GM23248 (cell line): ENCODE results near the gene CFL2. TPM values are rescaled to one million over a fixed set of nuclear protein-coding genes. Genes with fewer than 3 reads are reported as not detected.

ENCODE experiments used
- DNase-seq: peaks from one replicate; pipeline ENCODE4 v3.0.0-alpha.2; 2015
- H2AFZ ChIP-seq: fragments of 200-600 bp; sonication (generic); 2 replicates; pipeline ENCODE4 v1.6.1; 2016; ENCODE audit warnings: antibody characterized with exemption
- H3F3A ChIP-seq: fragments of 200-600 bp; sonication (generic); 2 replicates; pipeline ENCODE4 v1.6.1; 2016; ENCODE audit warnings: mild to moderate bottlenecking, antibody characterized with exemption, mixed run types; ENCODE audit not compliant: insufficient read depth
- H3K27ac ChIP-seq: fragments of 200-600 bp; sonication (generic); 2 replicates; pipeline ENCODE4 v1.5.1; 2016; ENCODE audit warnings: mild to moderate bottlenecking
- H3K27me3 ChIP-seq: fragments of 200-600 bp; sonication (generic); replicated peaks from 2 replicates; pipeline ENCODE4 v1.6.1; 2016; ENCODE audit warnings: mild to moderate bottlenecking; ENCODE audit not compliant: insufficient read depth
- H3K36me3 ChIP-seq: fragments of 200-600 bp; sonication (generic); 2 replicates; pipeline ENCODE4 v1.6.1; 2016; ENCODE audit warnings: low read depth, mild to moderate bottlenecking
- H3K4me1 ChIP-seq: fragments of 200-600 bp; sonication (generic); 2 replicates; pipeline ENCODE4 v1.6.1; 2016; ENCODE audit warnings: mild to moderate bottlenecking; ENCODE audit not compliant: insufficient read depth
- H3K4me2 ChIP-seq: fragments of 200-600 bp; sonication (generic); one replicate; pipeline ENCODE4 v1.6.1; 2016; ENCODE audit warnings: mild to moderate bottlenecking; ENCODE audit not compliant: unreplicated experiment
- H3K4me3 ChIP-seq: fragments of 200-600 bp; sonication (generic); 2 replicates; pipeline ENCODE4 v1.5.1; 2016; ENCODE audit warnings: mild to moderate bottlenecking
- H3K79me2 ChIP-seq: fragments of 200-600 bp; sonication (generic); 2 replicates; pipeline ENCODE4 v1.6.1; 2016; ENCODE audit warnings: mild to moderate bottlenecking; ENCODE audit not compliant: insufficient read depth
- H3K9ac ChIP-seq: fragments of 200-600 bp; sonication (generic); 2 replicates; pipeline ENCODE4 v1.6.1; 2016; ENCODE audit warnings: mild to moderate bottlenecking
- H3K9me2 ChIP-seq: fragments of 200-600 bp; sonication (generic); 2 replicates; pipeline ENCODE4 v1.6.1; 2016; ENCODE audit warnings: mixed run types, mild to moderate bottlenecking, moderate library complexity; ENCODE audit not compliant: insufficient read depth
- H3K9me3 ChIP-seq: fragments of 200-600 bp; sonication (generic); one replicate; pipeline ENCODE4 v1.6.1; 2017; ENCODE audit warnings: low read depth
- H4K20me1 ChIP-seq: fragments of 200-600 bp; sonication (generic); 2 replicates; pipeline ENCODE4 v1.6.0; 2016; ENCODE audit not compliant: insufficient read depth
- EZH2 ChIP-seq: fragments of 200-600 bp; sonication (generic); IDR thresholded peaks from 2 replicates; pipeline ENCODE4 v1.6.1; 2018; ENCODE audit warnings: antibody characterized with exemption, mild to moderate bottlenecking; ENCODE audit not compliant: insufficient read depth, poor library complexity, severe bottlenecking
- EZH2phosphoT487 ChIP-seq: fragments of 200-600 bp; sonication (generic); IDR thresholded peaks from 2 replicates; pipeline ENCODE4 v1.6.1; 2018; ENCODE audit warnings: antibody characterized with exemption, moderate library complexity, mild to moderate bottlenecking, low read depth; ENCODE audit not compliant: insufficient read depth
- WGBS, 2 experiments: methylation state at CpG; one replicate each; pipeline ENCODE4 v1.1.6; 2015 to 2017; ENCODE audit warnings: low lambda C conversion rate in 2 of 2, low coverage in 1 of 2; ENCODE audit errors: missing lambda C conversion rate in 2 of 2; 5-methylcytosine and 5-hydroxymethylcytosine counted together
- in situ Hi-C: fragments of 300-500 bp; cut with MboI; formaldehyde crosslinking; loops from 2 replicates; pipeline ENCODE4 v1.15.0; 2020
- polyA plus RNA-seq: library from polyadenylated mRNA; unstranded; fragments of >200 nt; fragmentation: Nextera tagmentation; extraction: Ambion mirVana; gene quantifications from 2 replicates; pipeline ENCODE4 v1.2.1, GENCODE V29; 2016
- total RNA-seq: library from RNA; depleted of rRNA; stranded (reverse); fragments of >200 nt; shearing (Covaris generic); gene quantifications from 2 replicates; pipeline ENCODE4 v1.2.3, GENCODE V29; 2014

The CFL2 gene
- total and polyA plus RNA-seq, 2 experiments from 2014 or later, result 103 to 183 TPM

DNA sequence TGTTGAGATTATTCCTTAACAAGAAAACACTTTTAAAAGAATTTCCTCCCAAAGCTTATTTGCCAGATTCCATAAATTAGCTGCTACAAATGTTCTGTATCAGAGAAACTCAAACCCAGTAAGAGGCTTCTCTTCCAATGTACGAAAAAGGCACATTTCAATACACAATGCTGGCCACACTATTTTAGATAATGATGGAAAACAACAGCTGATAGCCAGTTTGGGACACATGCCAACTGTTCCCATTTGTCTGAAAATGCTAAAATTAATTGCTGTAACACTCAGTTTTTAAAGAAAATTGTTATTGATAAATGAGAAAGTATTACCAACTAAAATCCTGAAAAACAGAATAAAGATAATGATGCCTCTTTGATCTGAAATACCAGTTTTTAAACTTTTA lies 4.4 kb downstream of the CFL2 start:
- Histone ChIP-seq H2AFZ (no peak overlapping the region), H3K9me2 (no peaks in the 10 kb centered on the region), H3K9ac (peak overlapping the region; percentile 56; the same call in 1 of the 2 replicates), H4K20me1 (no peaks in the 10 kb centered on the region), H3K36me3 (peaks cover 8% of the 10 kb centered on the region), H3K79me2 (peaks cover 38% of the 10 kb centered on the region), H3K27me3 (no peaks in the 10 kb centered on the region), H3K27ac (peak overlapping the region; percentile 89), H3K9me3 (no peaks in the 10 kb centered on the region), H3K4me1 (peaks cover 39% of the 10 kb centered on the region), H3F3A (peaks cover 45% of the 10 kb centered on the region), H3K4me2 (peak overlapping the region; percentile 99), H3K4me3 (peak overlapping the region; percentile 81; the same call in 1 of the 2 replicates)
- TF ChIP-seq EZH2phosphoT487 (no peak), EZH2 (no peak)
- in situ Hi-C loops, result no loop called here
- 89 to 100% methylated on average over 1 of the region's 1 CpG for WGBS, 2 experiments
- no peak for DNase-seq

DNA sequence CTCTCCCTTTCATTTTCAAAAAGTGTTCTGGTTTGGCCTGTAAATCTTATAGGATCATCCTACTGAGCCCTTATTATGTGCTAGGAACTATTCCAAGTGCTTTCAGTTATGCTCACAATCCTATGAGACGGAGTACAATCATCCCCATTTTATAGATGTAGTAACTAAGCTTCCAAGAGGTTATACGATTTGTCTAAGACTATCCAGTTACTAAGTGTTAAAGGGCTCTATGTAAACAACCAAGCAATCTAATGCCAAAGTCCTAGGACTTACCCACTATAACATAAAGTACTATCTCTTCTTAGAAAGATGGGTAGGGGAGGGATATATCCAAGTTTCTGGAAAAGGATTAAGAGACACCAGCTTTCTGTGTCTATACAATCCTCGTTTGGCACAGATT lies 6.7 kb downstream of the CFL2 start:
- Histone ChIP-seq H3F3A (peaks cover 35% of the 10 kb centered on the region), H3K9ac (no peak overlapping the region), H3K4me2 (no peak overlapping the region), H3K9me2 (no peaks in the 10 kb centered on the region), H3K79me2 (peaks cover 30% of the 10 kb centered on the region), H3K27me3 (no peaks in the 10 kb centered on the region), H3K27ac (no peak overlapping the region), H3K9me3 (no peaks in the 10 kb centered on the region), H4K20me1 (no peaks in the 10 kb centered on the region), H3K4me3 (no peak overlapping the region), H3K36me3 (peaks cover 8% of the 10 kb centered on the region), H2AFZ (no peak overlapping the region), H3K4me1 (peaks cover 32% of the 10 kb centered on the region)
- TF ChIP-seq EZH2, result no peak
- no peak for TF ChIP-seq EZH2phosphoT487
- DNase-seq, result no peak
- WGBS, 2 experiments, result 93 to 96% methylated on average over 3 of the region's 3 CpGs
- in situ Hi-C loops, result no loop called here

DNA sequence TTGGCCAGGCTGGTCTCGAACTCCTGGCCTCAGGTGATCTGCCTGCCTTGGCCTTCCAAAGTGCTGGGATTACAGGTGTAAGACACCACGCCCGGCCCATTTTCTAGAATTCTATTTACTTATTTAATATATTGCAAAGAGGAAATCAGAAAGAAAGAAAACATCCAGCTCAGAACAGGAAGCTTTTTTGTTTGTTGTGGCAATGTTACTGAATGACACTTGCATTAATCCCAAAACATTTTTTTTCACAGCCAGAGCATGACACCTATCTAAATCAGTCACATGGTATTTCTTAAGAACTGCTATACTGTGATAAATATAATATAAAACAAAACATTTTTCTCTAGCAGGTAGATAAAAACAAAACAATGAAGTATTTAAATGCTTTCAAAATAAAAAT lies 12.6 kb downstream of the CFL2 start:
- no peak for TF ChIP-seq EZH2phosphoT487
- no peak for TF ChIP-seq EZH2
- Histone ChIP-seq H3K4me1 (peaks cover 32% of the 10 kb centered on the region), H3K36me3 (no peaks in the 10 kb centered on the region), H3K4me3 (no peak overlapping the region), H3F3A (peaks cover 39% of the 10 kb centered on the region), H3K9ac (no peak overlapping the region), H3K27ac (peak overlapping the region; percentile 93; the same call in 1 of the 2 replicates), H3K9me2 (no peaks in the 10 kb centered on the region), H3K27me3 (no peaks in the 10 kb centered on the region), H3K4me2 (no peak overlapping the region), H2AFZ (no peak overlapping the region), H4K20me1 (no peaks in the 10 kb centered on the region), H3K9me3 (no peaks in the 10 kb centered on the region), H3K79me2 (no peaks in the 10 kb centered on the region)
- DNase-seq, result no peak
- in situ Hi-C loops, result no loop called here
- 98 to 100% methylated on average over 3 of the region's 3 CpGs for WGBS, 2 experiments

DNA sequence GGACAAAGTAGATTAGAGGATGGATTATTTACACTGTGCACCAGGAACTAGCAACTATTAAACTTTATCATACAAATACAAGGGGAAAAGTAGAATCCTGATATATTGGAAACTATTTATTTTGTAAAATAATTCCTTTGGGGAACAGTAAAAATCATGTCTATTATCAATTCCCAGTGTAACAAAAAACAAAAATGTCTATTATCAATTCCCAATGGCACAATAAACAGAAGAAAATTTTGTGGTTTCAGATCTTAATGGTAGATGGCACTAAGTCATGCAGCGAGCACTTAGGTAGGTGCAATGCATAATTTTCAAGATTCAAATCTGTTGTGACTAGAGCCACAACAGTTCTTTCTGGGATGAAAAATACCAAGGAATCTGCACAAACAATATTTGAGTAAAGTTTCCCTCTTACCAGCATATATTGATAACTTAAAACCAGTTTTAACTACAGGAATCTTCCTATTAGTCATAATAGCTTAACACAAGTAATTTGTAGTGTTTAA lies 13.7 kb downstream of the CFL2 start:
- H3K9ac ChIP-seq, result peak overlapping the region; percentile 61
- H3K27ac ChIP-seq, result peak overlapping the region; percentile 93
- 37 to 45% methylated on average over 1 of the region's 1 CpG for WGBS, 2 experiments

More for the DNA sequence above, 13.7 kb downstream of the CFL2 start:
- Histone ChIP-seq H3K4me1 (peaks cover 32% of the 10 kb centered on the region), H3K4me2 (peak overlapping the region; percentile 87), H4K20me1 (no peaks in the 10 kb centered on the region), H3K27me3 (no peaks in the 10 kb centered on the region), H3K36me3 (no peaks in the 10 kb centered on the region), H3K9me3 (no peaks in the 10 kb centered on the region), H3K9me2 (no peaks in the 10 kb centered on the region), H2AFZ (no peak overlapping the region), H3K4me3 (peak overlapping the region; percentile 56), H3K79me2 (no peaks in the 10 kb centered on the region), H3F3A (peaks cover 39% of the 10 kb centered on the region)
- TF ChIP-seq EZH2, result no peak
- peak; percentile 34 for DNase-seq
- in situ Hi-C loops, result no loop called here
